GM18907 (cell line): ENCODE results near the gene CCNB3.
"Not testable (repeated sequence)": the region's sequence is repeated elsewhere in the genome, so short reads cannot be mapped to it uniquely, and the experiment has no call there.

ENCODE experiments used
- ATAC-seq: cut with Tn5 transposase; IDR thresholded peaks from one replicate; pipeline ENCODE4 v1.9.1; 2021; ENCODE audit warnings: mild to moderate bottlenecking, moderate library complexity; ENCODE audit not compliant: unreplicated experiment

Gene CCNB3

GRCh38 chrX:50204364-50204899, at the start of gene CCNB3:
TSS of gene CCNB3 (plus strand) at chrX:50204765. CDS start at chrX:50285164, 80,399 bp downstream.
- ATAC-seq: peak; percentile 97

- ATAC-seq: no peak
These were observed 46.9 kb upstream of the CCNB3 start for GRCh38 chrX:50157545-50158135.

DNA sequence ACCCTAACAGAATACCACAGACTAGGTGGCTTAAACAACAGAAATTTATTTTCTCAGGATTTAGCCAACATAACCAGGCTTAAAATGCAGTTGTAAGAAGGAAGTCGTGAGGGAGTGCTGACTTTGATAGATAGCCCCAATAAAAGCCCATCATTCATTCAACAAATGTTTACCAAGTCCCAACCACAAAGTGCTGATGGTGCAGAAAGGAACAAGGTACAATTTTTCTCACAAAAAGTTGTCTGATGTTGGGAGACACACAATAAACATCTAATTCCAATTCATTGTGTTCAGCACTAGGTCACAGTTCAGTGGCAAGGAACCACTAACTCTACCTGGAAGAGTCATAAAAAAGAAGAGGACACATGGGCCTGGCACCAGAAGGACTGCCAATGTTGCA, 46.0 kb upstream of the CCNB3 start:
- no peak for ATAC-seq

- no peak for ATAC-seq
These were observed 43.4 kb upstream of the CCNB3 start for GRCh38 chrX:50161127-50161526.

- no peak for ATAC-seq
These were observed 38.8 kb upstream of the CCNB3 start for GRCh38 chrX:50165727-50166126.

DNA sequence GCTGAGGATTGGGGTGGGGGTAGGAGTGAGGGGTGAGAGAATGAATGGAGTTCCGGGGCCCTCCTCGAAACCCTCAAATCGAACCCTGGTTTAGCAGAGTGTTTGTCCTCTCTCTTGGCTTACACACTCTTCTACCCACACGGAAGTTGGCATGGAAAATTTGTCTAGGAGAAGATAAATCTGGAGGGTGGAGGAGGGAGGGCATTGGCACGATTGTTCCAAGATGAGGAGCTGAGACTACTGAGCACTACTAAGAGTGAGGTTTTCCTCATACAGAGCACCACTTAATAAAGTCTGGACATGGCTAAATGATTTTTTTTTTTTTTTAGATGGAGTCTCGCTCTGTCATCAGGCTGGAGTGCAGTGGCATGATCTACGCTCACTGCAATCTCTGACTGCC, 37.2 kb upstream of the CCNB3 start:
- ATAC-seq: no peak

DNA sequence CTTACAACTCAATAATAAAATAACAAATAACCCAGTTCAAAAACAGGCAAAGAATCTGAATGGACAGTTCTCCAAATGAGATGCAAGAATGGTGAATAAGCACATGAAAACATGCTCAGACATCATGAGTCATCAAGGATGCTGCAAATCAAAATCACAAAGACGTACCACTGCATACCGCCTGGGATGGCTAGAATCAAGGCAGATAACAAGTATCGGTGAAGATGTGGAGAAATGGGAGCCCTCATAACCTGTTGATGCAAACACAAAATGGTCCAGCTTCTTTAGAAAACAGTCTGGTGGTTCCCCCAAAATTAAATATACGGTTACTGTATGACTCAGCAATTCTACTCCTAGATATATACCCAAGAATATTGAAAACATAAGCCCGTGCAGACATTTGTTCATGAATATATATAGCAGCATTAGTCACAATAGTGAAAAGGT, 36.3 kb upstream of the CCNB3 start:
- peak; percentile 56 for ATAC-seq

- no peak for ATAC-seq
These were observed 34.8 kb upstream of the CCNB3 start for GRCh38 chrX:50169717-50170116.

DNA sequence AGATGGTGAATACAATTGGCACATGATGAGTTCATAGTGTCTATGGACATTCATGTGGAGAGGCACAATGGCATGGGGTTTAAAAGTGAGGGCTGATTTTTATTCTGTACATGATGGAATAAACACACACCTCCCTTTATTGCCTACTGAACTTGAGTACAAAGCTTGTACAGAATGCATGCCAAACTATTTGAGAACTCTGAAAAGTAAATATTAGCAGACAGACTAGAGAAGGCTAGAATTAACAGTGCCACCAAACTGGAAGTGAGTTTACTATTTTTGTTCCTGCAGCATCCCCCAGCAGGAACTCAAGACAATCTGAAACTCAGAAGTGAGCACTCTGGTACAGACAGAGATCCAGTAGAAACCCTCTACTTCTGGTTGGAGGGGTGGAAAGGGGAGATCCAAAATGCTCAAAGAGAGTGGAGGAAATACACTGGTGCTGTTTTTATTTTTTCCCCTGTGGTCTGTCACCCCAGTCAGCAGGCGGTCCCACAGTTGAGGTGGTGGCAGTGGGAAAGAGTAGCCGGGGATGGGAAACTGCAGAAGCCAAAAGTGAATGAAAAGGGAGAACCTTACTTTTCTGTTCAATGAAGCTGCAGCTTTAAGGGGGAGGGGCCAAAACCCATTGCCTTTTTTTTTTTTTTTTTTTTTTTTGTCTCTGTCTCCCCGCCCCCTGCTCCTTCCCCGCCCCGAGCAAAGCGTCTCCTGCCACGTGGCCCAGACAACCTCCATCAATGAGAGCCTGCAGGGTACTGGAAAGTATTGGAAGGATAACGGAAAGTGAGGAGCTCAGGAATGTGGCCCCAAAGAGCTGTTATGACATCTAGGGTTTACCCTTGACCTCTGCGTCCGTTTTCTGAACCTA, 24.3 kb upstream of the CCNB3 start:
- ATAC-seq: no peak

DNA sequence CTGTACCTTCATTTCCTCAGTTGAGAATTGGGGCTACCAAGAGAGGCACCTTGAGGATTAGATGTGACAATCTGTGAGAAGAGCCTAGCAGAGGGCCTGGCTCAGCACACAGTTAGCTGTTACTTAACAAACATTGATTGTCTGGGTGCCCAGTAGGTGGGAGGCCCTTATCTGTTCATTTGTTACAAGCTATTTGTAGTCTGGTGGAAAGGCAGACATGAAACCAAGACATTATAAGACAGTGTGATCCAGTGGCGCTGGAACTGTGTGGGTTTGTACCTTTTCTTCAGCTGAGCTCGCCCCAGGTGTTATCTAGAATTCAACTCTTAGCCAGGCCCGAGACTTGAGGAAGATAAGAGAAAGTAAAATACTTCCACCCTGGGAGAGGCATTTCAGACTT, 20.7 kb upstream of the CCNB3 start:
- ATAC-seq: no peak

DNA sequence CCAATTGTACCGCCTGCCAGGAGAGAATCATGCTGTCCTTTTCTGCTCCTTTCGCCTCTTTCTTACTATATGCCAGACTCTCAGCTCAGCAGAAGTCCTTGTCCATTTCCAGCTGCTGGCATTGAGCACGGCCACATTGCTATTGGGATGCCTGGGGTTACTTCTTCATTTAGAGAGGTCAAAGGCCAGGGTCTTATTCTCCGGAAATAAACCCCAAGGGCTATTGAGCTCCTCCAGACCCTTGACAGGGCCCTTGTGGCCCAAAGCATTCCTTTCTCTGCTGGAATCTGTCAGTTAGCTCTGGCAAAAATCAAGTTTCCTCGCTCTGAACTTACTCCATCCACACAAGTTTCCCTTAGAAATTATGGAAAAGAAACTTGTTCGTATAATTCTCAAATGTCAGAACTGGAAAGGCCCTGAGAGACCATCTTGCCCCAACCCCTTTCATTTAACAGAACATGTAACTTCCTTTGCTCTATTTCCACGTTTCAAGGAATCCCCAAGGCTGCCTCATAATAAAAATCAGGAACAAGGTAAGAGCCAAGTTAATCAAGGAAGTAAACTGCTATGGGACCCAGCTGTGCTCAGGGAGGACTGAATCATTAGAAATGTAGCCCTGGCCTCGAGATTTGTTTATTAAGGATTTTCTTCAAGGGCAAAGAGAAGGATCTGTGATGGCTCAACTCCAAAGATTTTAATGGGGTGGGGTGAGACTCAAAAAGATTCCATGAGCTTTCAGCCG, 15.5 kb upstream of the CCNB3 start:
- no peak for ATAC-seq

DNA sequence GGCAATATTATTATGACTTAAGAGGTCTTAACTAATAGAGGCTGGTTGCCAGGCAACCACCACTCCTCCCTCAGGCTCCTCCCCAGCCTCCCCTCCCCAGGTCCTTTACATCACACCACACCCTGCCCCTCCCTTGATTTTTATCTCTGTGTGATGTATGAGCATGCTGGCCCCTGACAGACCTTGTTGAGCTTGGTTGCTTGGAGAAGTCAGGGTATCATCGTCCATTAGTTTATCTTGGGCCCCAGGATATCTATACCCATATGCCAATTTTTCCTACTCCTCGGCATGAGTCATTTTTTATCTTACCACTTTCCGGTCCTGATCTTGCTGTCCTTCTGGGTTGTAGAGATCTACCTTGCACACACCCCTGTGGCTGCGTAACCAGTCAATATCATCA, 6.2 kb upstream of the CCNB3 start:
- no peak for ATAC-seq

GRCh38 chrX:50200907-50201306, 3.7 kb upstream of the CCNB3 start, which contains the start of gene AKAP4:
TSS of gene AKAP4 (minus strand) at chrX:50201007. CDS start at chrX:50200889, 118 bp downstream.
- ATAC-seq: no peak

- ATAC-seq: no peak
These were observed 2.0 kb upstream of the CCNB3 start for GRCh38 chrX:50202539-50202938.

- no peak for ATAC-seq
These were observed 2.2 kb downstream of the CCNB3 start for GRCh38 chrX:50206753-50207152.

- ATAC-seq: peak; percentile 60
These were observed 6.9 kb downstream of the CCNB3 start for GRCh38 chrX:50211510-50211909.

DNA sequence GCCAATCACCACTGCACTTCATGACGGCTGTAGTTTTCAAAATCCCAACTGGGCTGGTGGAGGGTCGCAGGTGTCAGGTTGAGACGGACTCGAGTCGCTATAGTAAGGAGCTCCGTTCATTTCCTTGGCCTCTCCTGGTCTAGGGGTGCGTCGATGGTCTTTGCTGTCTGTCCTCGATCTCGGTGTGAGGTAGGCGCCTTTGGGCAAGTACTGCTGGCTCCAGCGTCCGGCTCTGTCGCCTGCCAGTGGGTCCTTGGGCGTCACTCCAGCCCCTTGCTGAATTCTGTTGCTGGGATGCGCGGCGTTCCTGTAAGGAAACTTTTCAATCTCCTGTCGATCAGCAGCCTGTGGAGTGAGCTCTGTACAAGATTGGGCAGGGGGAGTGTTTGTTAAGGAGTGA, 76.7 kb downstream of the CCNB3 start:
- ATAC-seq: no peak

GRCh38 chrX:50327235-50327634, 122.7 kb downstream of the CCNB3 start:
- ATAC-seq: no peak

- not testable (repeated sequence) for ATAC-seq
These were observed 128.1 kb downstream of the CCNB3 start for GRCh38 chrX:50332668-50333067.

- ATAC-seq: no peak
These were observed 128.7 kb downstream of the CCNB3 start for GRCh38 chrX:50333308-50333707.

DNA sequence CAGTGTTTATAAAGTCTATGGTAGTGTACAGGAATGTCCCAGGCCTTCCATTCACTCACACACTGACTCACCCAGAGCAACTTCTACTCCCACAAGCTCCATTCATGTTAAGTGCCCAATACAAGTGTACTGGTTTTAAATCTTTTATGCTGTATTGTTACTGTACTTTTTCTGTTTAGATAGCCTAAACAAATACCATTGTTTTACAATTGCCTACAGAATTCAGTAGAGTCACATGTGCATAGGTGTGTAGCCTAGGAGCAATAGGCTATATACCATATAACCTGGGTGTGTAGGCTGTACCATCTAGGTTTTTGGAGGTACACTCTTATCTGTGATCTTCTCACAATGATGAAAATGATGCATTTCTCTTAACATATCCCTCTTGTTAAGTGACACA, 139.4 kb downstream of the CCNB3 start:
- ATAC-seq: no peak
